Left ventricle myocardium superior (tissue), 1 donor: ENCODE results near the gene ESCO1. TPM values are rescaled to one million over a fixed set of nuclear protein-coding genes. Genes with fewer than 3 reads are reported as not detected.
"Not testable (repeated sequence)": the region's sequence is repeated elsewhere in the genome, so short reads cannot be mapped to it uniquely, and the experiment has no call there.

Source experiments
- ATAC-seq: fragments of 200-7000 bp; cut with Tn5 transposase; one replicate; pipeline ENCODE4 v1.9.1; 2020; ENCODE audit warnings: mild to moderate bottlenecking, moderate library complexity
- DNase-seq: peaks from one replicate; pipeline ENCODE4 v3.0.0-alpha.2; 2020
- intact Hi-C: fragments of 100-400 bp; cut with micrococcal nuclease; formaldehyde crosslinking; loops from one replicate; pipeline ENCODE4 v1.11.0; 2022
- long read RNA-seq: library from polyadenylated mRNA; unstranded; transcript quantifications from one replicate; pipeline ENCODE4 v2.0.0, GENCODE V29; 2021
- total RNA-seq: library from RNA; stranded (reverse); fragmentation: NEBNext Ultra II Directional; extraction: Animal tissue kit (Norgen Biotek cat#: 25700); gene quantifications from one replicate; pipeline ENCODE4 v1.2.1, GENCODE V29; 2021
- donor health status: DM: no; HTN: yes; CAD: no; lungs with severe emphysema.

The ESCO1 gene
- total RNA-seq: 10.1 TPM
- long read RNA-seq, full-length matches to known transcripts: 5 of 21 reads
- long read RNA-seq, partial matches to known transcripts: 10 of 21 reads
- long read RNA-seq, other reads (novel, unspliced or antisense): 6 of 21 reads

DNA sequence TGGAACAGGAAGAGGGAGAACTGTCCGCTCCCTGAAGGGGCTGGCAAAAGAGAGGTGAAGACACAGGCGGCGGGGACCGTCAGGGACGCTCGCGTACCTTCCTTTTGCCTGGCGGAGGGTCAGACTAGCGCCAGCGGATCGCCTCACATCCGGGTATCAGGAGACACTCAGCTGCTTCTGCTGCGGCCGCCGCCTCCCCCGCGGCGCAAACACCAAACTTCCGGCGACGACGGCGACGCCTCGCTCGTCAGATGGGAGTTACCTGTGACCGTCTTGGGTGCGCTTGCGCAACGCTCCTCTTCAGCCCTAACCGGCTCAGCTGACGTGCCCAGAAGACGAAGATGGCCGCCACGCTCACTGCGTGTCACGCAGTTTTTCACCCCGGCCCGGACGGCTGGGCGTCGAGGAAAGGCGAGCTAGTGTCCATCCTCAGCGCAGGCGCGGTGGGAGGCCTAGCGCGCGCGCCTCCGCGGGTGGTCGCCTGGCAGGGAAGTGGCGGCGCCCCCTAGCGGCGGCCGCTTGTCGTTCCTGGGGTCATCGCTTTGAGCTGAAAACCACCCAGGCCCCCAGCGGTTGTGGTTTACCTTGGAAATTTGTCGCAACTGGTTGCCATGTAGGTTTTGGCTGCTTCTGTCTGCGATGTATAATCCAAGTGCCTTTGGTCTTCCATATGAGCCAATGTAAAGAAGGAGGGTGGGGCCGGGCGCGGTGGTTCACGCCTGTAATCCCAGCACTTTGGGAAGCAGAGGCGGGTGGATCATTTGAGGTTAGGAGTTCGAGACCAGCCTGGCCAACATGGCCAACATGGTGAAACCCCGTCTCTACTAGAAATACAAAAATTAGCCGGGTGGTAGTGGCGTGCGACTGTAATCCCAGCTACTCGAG, at the start of gene ESCO1:
Gene ESCO1, minus strand, starts transcription at position 179 of the 885 bp plus-strand sequence. CDS start 25,861 bp downstream, outside the sequence.
- intact Hi-C loops: no loop called here
- peak; percentile 96 for DNase-seq
- ATAC-seq: peak; percentile 93

DNA sequence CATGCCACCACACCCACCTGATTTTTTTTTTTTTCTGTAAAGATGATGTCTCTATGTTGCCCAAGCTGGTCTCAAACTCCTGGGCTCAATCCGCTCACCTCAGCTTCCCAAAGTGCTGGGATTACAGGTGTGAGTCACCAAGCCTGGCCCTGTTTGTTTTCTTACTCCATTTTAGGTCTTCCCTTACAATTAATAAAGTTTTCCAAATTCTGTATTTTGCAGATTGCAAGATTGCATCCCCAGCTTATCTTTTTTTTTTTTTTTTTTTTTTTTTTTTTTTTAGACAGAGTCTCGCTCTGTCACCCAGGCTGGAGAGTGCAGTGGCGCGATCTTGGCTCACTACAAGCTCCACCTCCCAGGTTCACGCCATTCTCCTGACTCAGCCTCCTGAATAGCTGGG, 39.9 kb upstream of the ESCO1 start:
- DNase-seq, ATAC-seq, intact Hi-C loops: not testable (repeated sequence)

- intact Hi-C loops: no loop called here
- DNase-seq (no peak), ATAC-seq (no peak)
Observed at GRCh38 chr18:21638822-21639221, 38.3 kb upstream of the ESCO1 start.

- intact Hi-C loops: no loop called here
- ATAC-seq (no peak), DNase-seq (no peak)
Observed at GRCh38 chr18:21636769-21637168, 36.3 kb upstream of the ESCO1 start.

- intact Hi-C loops: no loop called here
- DNase-seq: no peak
- no peak for ATAC-seq
Observed at GRCh38 chr18:21634588-21635199, 34.2 kb upstream of the ESCO1 start.

- DNase-seq: no peak
- intact Hi-C loops: no loop called here
- ATAC-seq: no peak
Observed at GRCh38 chr18:21632393-21632792, 31.9 kb upstream of the ESCO1 start.

GRCh38 chr18:21629089-21629832, 28.8 kb upstream of the ESCO1 start:
- ATAC-seq (no peak), DNase-seq (no peak)
- intact Hi-C loops: no loop called here

DNA sequence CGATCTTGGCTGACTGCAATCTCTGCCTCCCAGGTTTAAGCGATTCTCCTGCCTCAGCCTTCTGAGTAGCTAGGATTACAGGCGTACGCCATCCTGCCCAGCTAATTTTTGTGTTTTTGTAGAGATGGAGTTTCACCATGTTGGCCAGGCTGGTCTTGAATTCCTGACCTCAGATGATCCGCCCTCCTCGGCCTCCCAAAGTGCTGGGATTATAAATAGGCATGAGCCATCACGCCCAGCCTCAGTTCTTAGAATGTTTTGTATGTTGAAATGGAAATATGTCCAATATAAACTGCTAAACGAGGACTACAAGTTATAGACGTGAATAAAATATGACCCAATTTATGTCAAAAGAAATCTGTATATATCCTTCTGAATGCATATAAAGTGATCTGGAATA, 21.1 kb upstream of the ESCO1 start:
- DNase-seq, intact Hi-C loops: not testable (repeated sequence)
- ATAC-seq: peak; percentile 56

GRCh38 chr18:21612125-21613039, 11.9 kb upstream of the ESCO1 start, which contains the start of gene SNRPD1:
TSS of gene SNRPD1 (plus strand) at chr18:21612314. CDS start at chr18:21612430, 116 bp downstream.
- peak; percentile 100 for ATAC-seq
- DNase-seq: peak; percentile 94
- intact Hi-C loops: no loop called here

DNA sequence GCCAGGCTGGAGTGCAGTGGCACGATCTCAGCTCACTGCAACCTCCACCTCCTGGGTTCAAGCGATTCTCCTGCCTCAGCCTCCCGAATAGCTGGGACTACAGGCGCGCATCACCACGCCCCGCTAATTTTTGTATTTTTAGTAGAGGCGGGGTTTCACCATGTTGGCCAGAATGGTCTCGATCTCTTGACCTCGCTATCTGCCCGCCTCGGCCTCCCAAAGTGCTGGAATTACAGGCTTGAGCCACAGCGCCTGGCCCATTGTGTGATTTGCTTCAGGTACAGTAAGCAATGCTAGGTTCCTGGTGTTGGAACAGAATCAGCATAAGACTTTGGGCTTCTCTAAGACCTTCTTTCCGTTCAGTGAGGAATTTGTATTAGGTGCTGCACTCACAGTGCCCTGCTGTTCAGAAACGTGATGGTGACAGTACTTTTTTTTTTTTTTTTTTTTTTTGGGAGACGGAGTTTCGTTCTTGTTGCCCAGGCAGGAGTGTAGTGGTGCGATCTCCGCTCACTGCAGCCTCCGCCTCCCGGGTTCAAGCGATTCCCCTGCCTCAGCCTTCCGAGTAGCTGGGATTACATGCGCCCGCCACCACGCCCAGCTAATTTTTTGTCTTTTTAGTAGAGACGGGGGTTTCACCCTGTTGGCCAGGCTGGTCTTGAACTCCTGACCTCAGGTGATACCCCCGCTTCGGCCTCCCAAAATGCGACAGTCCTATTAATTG, 11.1 kb upstream of the ESCO1 start:
- DNase-seq, ATAC-seq, intact Hi-C loops: not testable (repeated sequence)

GRCh38 chr18:21605213-21605612, 4.7 kb upstream of the ESCO1 start:
- intact Hi-C loops: no loop called here
- DNase-seq (no peak), ATAC-seq (no peak)

DNA sequence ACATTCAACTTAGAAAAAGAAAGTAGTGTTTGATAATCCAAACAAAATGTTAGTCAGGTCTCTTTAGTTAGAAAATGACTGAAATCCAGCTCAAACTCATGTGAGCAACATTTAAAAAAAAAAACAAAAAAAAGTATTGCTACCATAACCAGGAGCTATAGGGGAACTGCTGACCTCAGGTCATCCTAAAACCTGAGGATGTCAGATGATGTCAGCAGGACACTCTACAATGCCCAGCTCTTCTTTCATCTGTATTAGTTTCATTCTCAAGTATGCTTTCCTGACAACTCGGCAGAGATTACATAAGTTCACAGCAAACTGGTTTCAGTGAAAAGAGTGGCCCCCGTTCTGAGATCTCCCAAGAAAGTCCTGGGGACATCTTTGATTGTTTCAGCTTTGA, 4.2 kb upstream of the ESCO1 start:
- ATAC-seq: no peak
- intact Hi-C loops: no loop called here
- no peak for DNase-seq

GRCh38 chr18:21602299-21602587, 1.7 kb upstream of the ESCO1 start:
- no peak for ATAC-seq
- intact Hi-C loops: no loop called here
- no peak for DNase-seq

DNA sequence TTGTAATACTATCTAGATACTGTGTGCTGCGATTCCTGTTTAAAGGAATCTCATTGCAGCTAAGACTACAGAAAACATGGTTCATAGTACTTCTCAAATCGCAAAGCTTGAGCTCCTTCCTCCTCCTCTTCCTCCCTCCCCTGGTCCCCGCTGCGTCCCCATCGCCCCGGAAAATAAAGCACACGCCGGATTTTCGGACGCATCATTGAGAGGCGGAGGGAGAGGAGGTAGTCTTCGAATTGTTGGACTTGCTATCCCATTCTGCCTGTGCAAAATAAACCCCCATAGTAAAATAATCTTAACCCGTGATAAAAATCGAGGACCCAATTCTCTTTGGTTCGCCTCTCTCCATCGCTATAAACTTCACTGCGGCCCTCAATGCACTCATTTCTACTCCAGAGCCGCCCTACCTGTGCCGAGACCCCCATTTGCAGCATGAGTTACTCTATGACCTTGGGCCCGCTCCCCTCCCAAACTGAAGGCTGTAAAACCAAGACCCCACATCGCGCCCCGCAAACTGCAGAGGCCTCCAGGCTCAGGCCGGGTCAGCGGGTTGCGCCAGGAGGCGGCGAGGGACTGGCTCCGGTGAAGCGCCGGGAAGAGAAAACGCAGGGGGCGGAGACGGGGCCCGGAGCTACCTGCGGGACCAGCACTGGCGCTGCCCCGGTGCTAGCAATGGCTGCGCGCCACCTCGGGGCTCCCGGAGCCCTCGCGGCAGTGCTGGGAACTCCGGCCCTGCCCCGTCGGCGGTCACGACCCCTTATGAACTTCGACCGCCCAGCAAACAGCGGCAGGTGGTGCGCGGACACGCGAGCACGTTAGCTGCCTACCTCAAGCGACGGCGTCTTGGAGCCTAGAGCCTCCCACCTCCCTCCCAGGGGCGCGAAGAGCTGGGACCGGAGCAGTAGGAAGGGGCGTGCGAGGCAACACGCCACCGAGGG, 649 bp downstream of the ESCO1 start:
- intact Hi-C loops: no loop called here
- ATAC-seq: peak; percentile 71
- DNase-seq: peak; percentile 72

DNA sequence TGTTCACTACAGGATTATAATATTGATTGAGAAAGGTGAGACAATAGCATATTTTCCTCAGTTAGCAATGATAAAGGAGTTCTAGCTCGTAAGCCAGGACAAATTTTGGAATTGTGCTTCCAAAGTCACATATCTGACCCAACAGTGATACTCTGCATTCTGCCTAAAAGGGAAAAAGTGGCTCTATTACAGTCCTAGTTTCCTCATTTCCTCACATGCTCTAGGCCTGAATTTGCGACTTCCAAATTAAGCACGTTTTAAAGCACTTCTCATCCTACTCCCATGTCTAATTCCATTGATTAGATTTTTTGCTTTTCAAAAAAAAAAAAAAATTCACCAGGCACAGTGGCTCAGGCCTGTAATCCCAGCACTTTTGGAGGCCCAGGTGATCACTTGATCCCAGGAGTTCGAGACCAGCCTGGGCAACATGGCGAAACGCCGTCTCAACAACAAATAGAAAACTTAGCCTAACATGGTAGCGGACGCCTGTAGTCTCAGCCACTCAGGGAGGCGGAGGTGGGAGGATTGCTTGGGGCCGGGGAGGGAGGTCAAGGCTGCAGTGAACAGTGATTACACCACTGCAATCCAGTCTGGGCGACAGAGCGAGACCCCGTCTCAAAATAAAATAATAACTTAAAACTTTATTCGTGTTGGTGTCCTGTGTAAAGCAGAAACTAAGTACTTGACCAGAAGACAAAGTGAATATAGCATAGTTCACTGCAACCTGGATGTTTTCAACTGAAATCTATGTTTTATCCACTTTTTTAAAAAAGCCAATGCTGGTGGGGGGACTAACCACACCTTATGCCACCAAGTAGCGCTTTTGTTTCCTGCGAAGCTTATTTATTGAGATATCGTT, 1.5 kb downstream of the ESCO1 start:
- ATAC-seq (no peak), DNase-seq (no peak)
- intact Hi-C loops: no loop called here

DNA sequence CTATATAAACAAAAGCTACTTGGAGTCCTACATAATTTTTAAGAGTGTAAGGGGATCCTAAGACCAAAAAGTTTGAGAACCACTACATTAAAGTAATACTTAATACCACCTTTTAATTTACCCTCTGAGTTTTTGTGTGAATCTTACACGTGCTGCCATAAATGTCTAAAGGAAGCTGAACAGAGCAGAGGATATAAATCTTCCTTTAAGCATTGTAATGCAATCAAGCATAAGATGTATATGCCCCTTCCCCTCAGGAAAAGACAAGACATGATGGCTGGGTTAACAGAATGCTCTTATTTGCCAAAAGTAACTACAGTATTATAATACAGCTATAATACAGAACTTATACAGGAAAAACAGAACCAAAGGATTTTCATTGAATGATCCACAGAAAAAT, 2.9 kb downstream of the ESCO1 start:
- intact Hi-C loops: no loop called here
- ATAC-seq: no peak
- DNase-seq: no peak
